GM12875 (cell line): ENCODE measurements around the gene STXBP3.

ENCODE experiments used
- H3K4me3 ChIP-seq: one replicate; pipeline ENCODE4 v1.5.1; 2011; ENCODE audit warnings: low read depth, low read length, control low read depth
- CTCF ChIP-seq: IDR thresholded peaks from 2 replicates; pipeline ENCODE4 v1.5.1; 2011; ENCODE audit warnings: low read depth, mild to moderate bottlenecking, control low read depth, inconsistent platforms, low read length, moderate library complexity, borderline replicate concordance; ENCODE audit not compliant: insufficient read depth

The STXBP3 gene

DNA sequence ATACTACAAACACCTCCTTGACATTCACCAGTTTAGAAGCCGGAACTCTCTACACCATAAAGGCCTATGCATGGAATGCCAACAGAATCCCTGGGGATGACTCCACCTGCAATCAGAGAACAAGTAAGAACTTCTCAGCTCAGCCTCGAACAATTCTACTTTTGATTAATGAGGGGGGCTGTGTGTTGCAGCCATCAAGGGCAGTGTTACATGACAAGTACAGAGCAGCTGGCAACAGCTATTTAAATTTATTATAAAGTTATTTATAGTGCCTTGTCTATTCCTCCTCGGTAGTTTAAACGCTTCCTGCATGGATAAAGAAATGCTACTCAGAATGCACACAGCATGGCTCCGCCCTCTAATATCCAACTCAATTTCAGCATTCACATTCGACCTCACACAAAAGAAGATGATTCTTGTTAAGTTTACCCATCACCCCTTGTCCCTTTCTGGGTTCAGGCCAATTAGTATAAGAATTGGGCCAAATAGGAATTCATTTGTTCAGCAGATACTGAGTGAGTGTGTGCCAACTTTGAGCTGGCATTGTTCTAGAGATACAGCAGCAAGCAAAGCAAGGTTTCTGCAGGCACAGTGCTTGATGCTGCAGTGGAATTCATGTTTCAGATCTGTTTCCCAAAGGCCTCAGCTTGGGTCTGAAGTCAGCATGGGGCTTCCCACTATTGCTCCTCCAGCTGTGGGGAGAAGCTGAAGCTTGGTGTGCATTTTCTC is 27.4 kb upstream of the STXBP3 start:
- no peak overlapping the region for H3K4me3 ChIP-seq
- TF ChIP-seq CTCF: no peak

GRCh38 chr1:108719656-108720435 is 26.6 kb upstream of the STXBP3 start:
- TF ChIP-seq CTCF: no peak
- no peak overlapping the region for H3K4me3 ChIP-seq

DNA sequence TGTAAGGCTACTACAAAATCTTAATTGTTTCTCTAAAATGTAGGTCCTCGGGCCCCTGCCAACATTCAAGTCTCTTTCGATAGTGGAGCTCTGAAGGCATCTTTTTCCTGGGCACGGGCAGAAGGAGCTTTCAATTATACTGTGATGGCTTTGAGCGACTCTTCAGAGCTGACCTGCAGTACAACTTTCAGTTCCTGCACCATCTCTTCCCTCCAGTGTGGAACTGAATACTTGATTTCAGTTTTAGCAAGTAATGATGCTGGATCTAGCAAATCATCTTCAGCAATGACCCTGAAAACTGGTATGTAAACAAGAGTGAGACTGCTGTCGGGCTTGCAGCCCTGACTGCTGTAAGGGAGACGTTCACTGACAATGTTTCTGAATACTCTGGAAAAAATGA is 24.2 kb upstream of the STXBP3 start:
- no peak for TF ChIP-seq CTCF
- no peak overlapping the region for H3K4me3 ChIP-seq

- TF ChIP-seq CTCF: no peak
- H3K4me3 ChIP-seq: no peak overlapping the region
Measured at GRCh38 chr1:108725906-108726305, 20.6 kb upstream of the STXBP3 start.

DNA sequence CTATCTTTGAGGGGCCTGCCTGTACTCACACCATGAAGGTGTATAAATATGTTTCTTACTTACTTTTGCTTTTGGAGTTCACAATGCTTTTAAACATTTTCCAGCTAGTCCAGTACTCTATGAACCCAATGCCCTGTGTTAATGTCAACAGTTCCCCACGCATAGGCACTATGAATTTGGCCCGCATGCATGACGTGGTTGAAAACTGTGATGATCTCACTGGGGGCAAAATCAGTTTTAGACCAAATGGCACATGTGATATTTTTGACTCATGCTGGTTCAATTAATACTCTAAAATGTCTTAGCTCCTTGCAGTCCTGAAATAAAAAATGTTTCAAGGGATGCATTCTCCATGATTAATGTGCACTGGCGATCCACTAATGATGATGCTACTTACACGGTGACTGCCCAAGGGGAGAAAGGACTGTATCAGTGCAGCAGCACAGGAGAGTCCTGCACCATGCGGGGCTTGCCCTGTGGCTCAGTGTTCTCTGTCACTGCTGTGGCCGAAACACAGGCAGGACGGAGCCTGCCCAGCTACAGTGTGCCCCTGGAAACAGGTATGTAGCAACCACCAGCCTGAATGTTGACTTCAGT is 18.0 kb upstream of the STXBP3 start:
- H3K4me3 ChIP-seq: no peak overlapping the region
- no peak for TF ChIP-seq CTCF

- TF ChIP-seq CTCF: no peak
- H3K4me3 ChIP-seq: no peak overlapping the region
Measured at GRCh38 chr1:108729481-108729880, 17.0 kb upstream of the STXBP3 start.
